Stimulated activated naive CD8-positive, alpha-beta T cell treated with anti-CD3 and anti-CD28 coated beads, Interleukin-15, Interleukin-2, amounts not matched to agents 100 U/mL and 50 U/mL, for 24 hours (primary cell): ENCODE results near the gene IGFLR1.
"Not testable (repeated sequence)": the region's sequence is repeated elsewhere in the genome, so short reads cannot be mapped to it uniquely, and the experiment has no call there.

Experiments
- ATAC-seq: fragments of 150-1000 bp; cut with Tn5 transposase; one replicate; pipeline ENCODE4 v1.10.0; 2021
- DNase-seq: peaks from one replicate; pipeline ENCODE4 v3.0.0; 2021

Gene IGFLR1

GRCh38 chr19:35704218-35704617 lies 38.0 kb downstream of the IGFLR1 start, which contains the start of gene ZBTB32:
Gene ZBTB32 (plus strand): TSS chr19:35704558. CDS start chr19:35714627, 10,069 bp downstream.
- no peak for ATAC-seq
- peak; percentile 30 for DNase-seq

GRCh38 chr19:35703343-35703742 lies 38.9 kb downstream of the IGFLR1 start:
- ATAC-seq: no peak
- no peak for DNase-seq

- DNase-seq: peak; percentile 92
- peak; percentile 100 for ATAC-seq
Measured at GRCh38 chr19:35702223-35703012, 39.8 kb downstream of the IGFLR1 start.

GRCh38 chr19:35696835-35697234 lies 45.4 kb downstream of the IGFLR1 start:
- DNase-seq (peak; percentile 27), ATAC-seq (peak; percentile 62)

GRCh38 chr19:35695895-35696422 lies 46.3 kb downstream of the IGFLR1 start:
- ATAC-seq (no peak), DNase-seq (no peak)

- ATAC-seq (peak; percentile 99), DNase-seq (peak; percentile 92)
Measured at GRCh38 chr19:35693835-35694599, 48.2 kb downstream of the IGFLR1 start.

- DNase-seq: no peak
- ATAC-seq: no peak
Measured at GRCh38 chr19:35693422-35693821, 48.8 kb downstream of the IGFLR1 start.

GRCh38 chr19:35692010-35692409 lies 50.2 kb downstream of the IGFLR1 start:
- no peak for ATAC-seq
- DNase-seq: no peak

GRCh38 chr19:35691106-35691505 lies 51.1 kb downstream of the IGFLR1 start:
- not testable (repeated sequence) for DNase-seq, ATAC-seq

GRCh38 chr19:35689836-35690235 lies 52.4 kb downstream of the IGFLR1 start:
- DNase-seq (no peak), ATAC-seq (no peak)
